GM21360 (cell line): ENCODE data around the gene DCLK2.
"Not testable (repeated sequence)": the region's sequence is repeated elsewhere in the genome, so short reads cannot be mapped to it uniquely, and the experiment has no call there.

Source experiments
- ATAC-seq: cut with Tn5 transposase; IDR thresholded peaks from one replicate; pipeline ENCODE4 v1.9.1; 2021; ENCODE audit warnings: mild to moderate bottlenecking, moderate library complexity; ENCODE audit not compliant: unreplicated experiment

The DCLK2 gene

GRCh38 chr4:150197256-150197655, 119.0 kb downstream of the DCLK2 start:
- not testable (repeated sequence) for ATAC-seq

GRCh38 chr4:150199056-150199455, 120.8 kb downstream of the DCLK2 start:
- ATAC-seq: no peak

GRCh38 chr4:150205016-150205415, 126.8 kb downstream of the DCLK2 start:
- no peak for ATAC-seq

- ATAC-seq: no peak
Observed at GRCh38 chr4:150206265-150206664, 128.0 kb downstream of the DCLK2 start.

GRCh38 chr4:150206954-150207353, 128.7 kb downstream of the DCLK2 start:
- ATAC-seq: no peak

- no peak for ATAC-seq
Observed at GRCh38 chr4:150207871-150208270, 129.6 kb downstream of the DCLK2 start.

GRCh38 chr4:150209140-150209829, 131.0 kb downstream of the DCLK2 start:
- ATAC-seq: peak; percentile 57

GRCh38 chr4:150211016-150211415, 132.8 kb downstream of the DCLK2 start:
- no peak for ATAC-seq

- ATAC-seq: no peak
Observed at GRCh38 chr4:150211799-150212445, 133.7 kb downstream of the DCLK2 start.

- ATAC-seq: no peak
Observed at GRCh38 chr4:150212485-150212884, 134.2 kb downstream of the DCLK2 start.

- peak; percentile 41 for ATAC-seq
Observed at GRCh38 chr4:150212927-150213326, 134.7 kb downstream of the DCLK2 start.

GRCh38 chr4:150215601-150216000, 137.4 kb downstream of the DCLK2 start:
- ATAC-seq: no peak

- ATAC-seq: no peak
Observed at GRCh38 chr4:150216726-150217125, 138.5 kb downstream of the DCLK2 start.

GRCh38 chr4:150217192-150217591, 138.9 kb downstream of the DCLK2 start:
- ATAC-seq: no peak

- ATAC-seq: no peak
Observed at GRCh38 chr4:150217808-150218207, 139.6 kb downstream of the DCLK2 start.

- no peak for ATAC-seq
Observed at GRCh38 chr4:150218447-150218846, 140.2 kb downstream of the DCLK2 start.

- no peak for ATAC-seq
Observed at GRCh38 chr4:150219841-150220240, 141.6 kb downstream of the DCLK2 start.

- no peak for ATAC-seq
Observed at GRCh38 chr4:150224896-150225591, 146.8 kb downstream of the DCLK2 start.

GRCh38 chr4:150229520-150229919, 151.3 kb downstream of the DCLK2 start:
- no peak for ATAC-seq

- no peak for ATAC-seq
Observed at GRCh38 chr4:150230561-150230960, 152.3 kb downstream of the DCLK2 start.

GRCh38 chr4:150231107-150231770, 153.0 kb downstream of the DCLK2 start:
- ATAC-seq: no peak
